ENCODE measurements around the gene NINL.

DNA sequence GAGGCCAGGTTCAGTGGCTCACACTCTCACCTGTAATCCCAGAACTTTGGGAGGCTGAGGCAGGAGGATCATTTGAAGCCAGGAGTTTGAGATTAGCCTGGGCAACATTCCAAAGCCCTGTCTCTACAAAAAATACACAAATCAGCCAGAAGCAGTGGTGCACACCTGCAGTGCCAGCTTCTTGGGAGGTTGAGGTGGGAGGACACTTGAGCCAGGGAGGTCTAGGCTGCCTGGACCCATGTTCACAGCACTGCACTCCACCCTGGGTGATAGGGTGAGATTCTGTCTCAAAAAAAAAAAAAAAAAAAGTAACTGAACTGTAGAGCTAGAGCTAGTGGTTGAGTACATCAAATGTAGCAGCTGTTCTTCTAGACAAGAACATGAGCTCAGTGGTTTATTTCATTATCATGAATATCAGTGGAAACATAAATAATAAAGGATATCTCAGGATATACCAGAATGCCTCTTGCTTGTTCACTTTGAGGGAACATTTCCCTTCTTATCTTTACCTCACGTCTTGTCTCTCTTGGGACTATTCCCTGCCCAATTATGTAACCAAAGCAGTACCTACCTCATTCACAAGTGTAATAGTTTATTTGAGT lies 20.9 kb upstream of the NINL start:
- TF ChIP-seq, protein P1, sequence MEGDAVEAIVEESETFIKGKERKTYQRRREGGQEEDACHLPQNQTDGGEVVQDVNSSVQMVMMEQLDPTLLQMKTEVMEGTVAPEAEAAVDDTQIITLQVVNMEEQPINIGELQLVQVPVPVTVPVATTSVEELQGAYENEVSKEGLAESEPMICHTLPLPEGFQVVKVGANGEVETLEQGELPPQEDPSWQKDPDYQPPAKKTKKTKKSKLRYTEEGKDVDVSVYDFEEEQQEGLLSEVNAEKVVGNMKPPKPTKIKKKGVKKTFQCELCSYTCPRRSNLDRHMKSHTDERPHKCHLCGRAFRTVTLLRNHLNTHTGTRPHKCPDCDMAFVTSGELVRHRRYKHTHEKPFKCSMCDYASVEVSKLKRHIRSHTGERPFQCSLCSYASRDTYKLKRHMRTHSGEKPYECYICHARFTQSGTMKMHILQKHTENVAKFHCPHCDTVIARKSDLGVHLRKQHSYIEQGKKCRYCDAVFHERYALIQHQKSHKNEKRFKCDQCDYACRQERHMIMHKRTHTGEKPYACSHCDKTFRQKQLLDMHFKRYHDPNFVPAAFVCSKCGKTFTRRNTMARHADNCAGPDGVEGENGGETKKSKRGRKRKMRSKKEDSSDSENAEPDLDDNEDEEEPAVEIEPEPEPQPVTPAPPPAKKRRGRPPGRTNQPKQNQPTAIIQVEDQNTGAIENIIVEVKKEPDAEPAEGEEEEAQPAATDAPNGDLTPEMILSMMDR (optimal IDR thresholded peaks at IDR 0.05 in 1 of 3, IDR thresholded peaks at IDR 0.05 in 1 of 3, conservative IDR thresholded peaks at IDR 0.05 in 1 of 3; ENCODE audit: extremely low read depth in 1 of 3, insufficient read depth in 2 of 3, low read length in 3 of 3) = no peak
- TF ChIP-seq EZH2 (IDR thresholded peaks at IDR 0.05; ENCODE audit: low read length) = no peak
